ENCODE results near the gene FRMPD4.
A peak's percentile ranks its signal among the peaks of the same experiment; 100 is the strongest.

The FRMPD4 gene

GRCh38 chrX:12685541-12685940 lies 547.3 kb downstream of the FRMPD4 start:
- DNase-seq = no peak

- DNase-seq = no peak
Measured at GRCh38 chrX:12686331-12686730, 548.1 kb downstream of the FRMPD4 start.

GRCh38 chrX:12690646-12691045 lies 552.4 kb downstream of the FRMPD4 start:
- no peak for DNase-seq

GRCh38 chrX:12693754-12694153 lies 555.5 kb downstream of the FRMPD4 start:
- DNase-seq = no peak

GRCh38 chrX:12700745-12701144 lies 562.5 kb downstream of the FRMPD4 start:
- DNase-seq = no peak

- peak; percentile 49 for DNase-seq
Measured at GRCh38 chrX:12701628-12702027, 563.4 kb downstream of the FRMPD4 start.

GRCh38 chrX:12702509-12703091 lies 564.3 kb downstream of the FRMPD4 start:
- no peak for DNase-seq

- DNase-seq = no peak
Measured at GRCh38 chrX:12704706-12705105, 566.4 kb downstream of the FRMPD4 start.

GRCh38 chrX:12709047-12709446 lies 570.8 kb downstream of the FRMPD4 start:
- no peak for DNase-seq

- no peak for DNase-seq
Measured at GRCh38 chrX:12711435-12712040, 573.3 kb downstream of the FRMPD4 start.

- no peak for DNase-seq
Measured at GRCh38 chrX:12716574-12716973, 578.3 kb downstream of the FRMPD4 start.

GRCh38 chrX:12719837-12720236 lies 581.6 kb downstream of the FRMPD4 start:
- no peak for DNase-seq

- no peak for DNase-seq
Measured at GRCh38 chrX:12721042-12721441, 582.8 kb downstream of the FRMPD4 start.

- no peak for DNase-seq
Measured at GRCh38 chrX:12722314-12722713, 584.0 kb downstream of the FRMPD4 start.

- DNase-seq = no peak
Measured at GRCh38 chrX:12741416-12741815, 603.1 kb downstream of the FRMPD4 start.

- DNase-seq = no peak
Measured at GRCh38 chrX:12747433-12747832, 609.2 kb downstream of the FRMPD4 start.

- DNase-seq = no peak
Measured at GRCh38 chrX:12751887-12752286, 613.6 kb downstream of the FRMPD4 start.

GRCh38 chrX:12753366-12753765 lies 615.1 kb downstream of the FRMPD4 start:
- DNase-seq = no peak

- DNase-seq = no peak
Measured at GRCh38 chrX:12758291-12758690, 620.0 kb downstream of the FRMPD4 start.

GRCh38 chrX:12767856-12768255 lies 629.6 kb downstream of the FRMPD4 start:
- no peak for DNase-seq

- no peak for DNase-seq
Measured at GRCh38 chrX:12768491-12768890, 630.2 kb downstream of the FRMPD4 start.

- DNase-seq = no peak
Measured at GRCh38 chrX:12770440-12770839, 632.2 kb downstream of the FRMPD4 start.

GRCh38 chrX:12771445-12772069 lies 633.3 kb downstream of the FRMPD4 start:
- peak; percentile 63 for DNase-seq

Measured in GDM1 (cell line).